Measurements from ENCODE around the gene SCGB2B2. TPM values are rescaled to one million over a fixed set of nuclear protein-coding genes. Genes with fewer than 3 reads are reported as not detected.
"Not testable (repeated sequence)": the region's sequence is repeated elsewhere in the genome, so short reads cannot be mapped to it uniquely, and the experiment has no call there.

Gene SCGB2B2
- total and polyA plus RNA-seq, 7 experiments from 2014 or later = 0.15 to 0.95 (median 0.79) TPM; not detected in 1

GRCh38 chr19:34687348-34687747, 10.4 kb upstream of the SCGB2B2 start:
- H3K9me3 ChIP-seq (ENCODE audit: control insufficient read depth in 2 of 3, low read length in 3 of 3) = peaks cover 6 to 44% (median 34%) of the 10 kb centered on the region in 3 experiments
- H3K36me3 ChIP-seq (ENCODE audit: control insufficient read depth in 2 of 3, insufficient read depth in 3 of 3, low read length in 3 of 3) = peaks cover 11 to 24% (median 14%) of the 10 kb centered on the region in 3 experiments
- DNase-seq = no peak
- ChIA-PET CTCF (no interaction called here), POLR2A (no interaction called here)
- H3K4me3 Mint-ChIP-seq = no peak overlapping the region
- peaks cover 28 to 64% (median 31%) of the 10 kb centered on the region in 5 donors for H3K36me3 Mint-ChIP-seq
- peaks cover 9 to 100% (median 62%) of the 10 kb centered on the region in 11 donors for H3K9me3 Mint-ChIP-seq
- no peak overlapping the region for H3K4me3 ChIP-seq (ENCODE audit: low read length)
- H3K27me3 ChIP-seq (ENCODE audit: control insufficient read depth in 2 of 2, insufficient read depth in 2 of 2, low read length in 2 of 2) = no peaks in the 10 kb centered on the region
- peaks cover 0 to 24% (median 13%) of the 10 kb centered on the region in 5 donors for H3K27me3 Mint-ChIP-seq
- intact Hi-C loops (cut with micrococcal nuclease) = no loop called here
- H3K4me1 ChIP-seq (ENCODE audit: control insufficient read depth in 2 of 2, insufficient read depth in 2 of 2, low read length in 2 of 2) = no peaks in the 10 kb centered on the region
- ATAC-seq = no peak
- H3K27ac Mint-ChIP-seq = no peak overlapping the region
- no peak overlapping the region for H3K27ac ChIP-seq (ENCODE audit: low read depth, low read length)
- no peaks in the 10 kb centered on the region for H3K4me1 Mint-ChIP-seq

- H3K27me3 Mint-ChIP-seq = peaks cover 0 to 16% (median 8%) of the 10 kb centered on the region in 5 donors
- Histone ChIP-seq H3K4me1 (ENCODE audit: control insufficient read depth in 2 of 2, insufficient read depth in 2 of 2, low read length in 2 of 2) (no peaks in the 10 kb centered on the region), H3K9me3 (ENCODE audit: control insufficient read depth in 2 of 3, low read length in 3 of 3) (peaks cover 6 to 50% (median 40%) of the 10 kb centered on the region in 3 experiments), H3K4me3 (ENCODE audit: low read length) (no peak overlapping the region), H3K27ac (ENCODE audit: low read depth, low read length) (no peak overlapping the region), H3K36me3 (ENCODE audit: control insufficient read depth in 2 of 3, insufficient read depth in 3 of 3, low read length in 3 of 3) (peaks cover 11 to 32% (median 14%) of the 10 kb centered on the region in 3 experiments), H3K27me3 (ENCODE audit: control insufficient read depth in 2 of 2, insufficient read depth in 2 of 2, low read length in 2 of 2) (no peaks in the 10 kb centered on the region)
- peaks cover 32 to 64% (median 40%) of the 10 kb centered on the region in 5 donors for H3K36me3 Mint-ChIP-seq
- H3K4me3 Mint-ChIP-seq = no peak overlapping the region
- H3K4me1 Mint-ChIP-seq = no peaks in the 10 kb centered on the region
- ChIA-PET CTCF (no interaction called here), POLR2A (no interaction called here)
- no peak overlapping the region for H3K27ac Mint-ChIP-seq
- ATAC-seq = no peak
- DNase-seq = no peak
- intact Hi-C loops (cut with micrococcal nuclease) = no loop called here
- peaks cover 9 to 100% (median 64%) of the 10 kb centered on the region in 11 donors for H3K9me3 Mint-ChIP-seq
Measured at GRCh38 chr19:34686455-34686854, 9.5 kb upstream of the SCGB2B2 start.

GRCh38 chr19:34685266-34685665, 8.3 kb upstream of the SCGB2B2 start:
- H3K27me3 ChIP-seq (ENCODE audit: control insufficient read depth in 2 of 2, insufficient read depth in 2 of 2, low read length in 2 of 2); H3K27ac Mint-ChIP-seq; H3K4me3 ChIP-seq (ENCODE audit: low read length); H3K27ac ChIP-seq (ENCODE audit: low read depth, low read length); CTCF ChIA-PET; H3K4me1 Mint-ChIP-seq; H3K27me3 Mint-ChIP-seq; H3K4me3 Mint-ChIP-seq; H3K4me1 ChIP-seq (ENCODE audit: control insufficient read depth in 2 of 2, insufficient read depth in 2 of 2, low read length in 2 of 2); intact Hi-C loops (cut with micrococcal nuclease); DNase-seq; ATAC-seq; POLR2A ChIA-PET: not testable (repeated sequence)
- Histone ChIP-seq H3K36me3 (ENCODE audit: control insufficient read depth in 2 of 3, insufficient read depth in 3 of 3, low read length in 3 of 3) (peaks cover 11 to 41% (median 14%) of the 10 kb centered on the region in 3 experiments), H3K9me3 (ENCODE audit: control insufficient read depth in 2 of 3, low read length in 3 of 3) (peaks cover 6 to 53% (median 39%) of the 10 kb centered on the region in 3 experiments)
- Mint-ChIP-seq H3K36me3 (peaks cover 28 to 68% (median 50%) of the 10 kb centered on the region in 5 donors), H3K9me3 (peaks cover 5 to 98% (median 63%) of the 10 kb centered on the region in 11 donors)

- H3K4me3 ChIP-seq (ENCODE audit: low read length) = no peak overlapping the region
- ATAC-seq (no peak), DNase-seq (no peak)
- POLR2A ChIA-PET = no interaction called here
- peaks cover 34 to 81% (median 67%) of the 10 kb centered on the region in 5 donors for H3K36me3 Mint-ChIP-seq
- H3K27ac ChIP-seq (ENCODE audit: low read depth, low read length) = no peak overlapping the region
- peaks cover 6 to 86% (median 57%) of the 10 kb centered on the region in 11 donors for H3K9me3 Mint-ChIP-seq
- H3K27me3 ChIP-seq (ENCODE audit: control insufficient read depth in 2 of 2, insufficient read depth in 2 of 2, low read length in 2 of 2) = no peaks in the 10 kb centered on the region
- CTCF ChIA-PET = no interaction called here
- H3K9me3 ChIP-seq (ENCODE audit: control insufficient read depth in 2 of 3, low read length in 3 of 3) = peaks cover 3 to 29% (median 27%) of the 10 kb centered on the region in 3 experiments
- H3K4me1 Mint-ChIP-seq = peaks cover 10 to 42% (median 28%) of the 10 kb centered on the region in 7 donors
- no peak overlapping the region for H3K27ac Mint-ChIP-seq
- H3K27me3 Mint-ChIP-seq = peaks cover 0 to 5% (median 0%) of the 10 kb centered on the region in 5 donors
- peak overlapping the region in 1 of 10 donors; percentile 29 for H3K4me3 Mint-ChIP-seq
- H3K4me1 ChIP-seq (ENCODE audit: control insufficient read depth in 2 of 2, insufficient read depth in 2 of 2, low read length in 2 of 2) = peaks cover 10 to 11% of the 10 kb centered on the region in 2 donors
- intact Hi-C loops (cut with micrococcal nuclease) = no loop called here
- peaks cover 18 to 57% (median 21%) of the 10 kb centered on the region in 3 experiments for H3K36me3 ChIP-seq (ENCODE audit: control insufficient read depth in 2 of 3, insufficient read depth in 3 of 3, low read length in 3 of 3)
Measured at GRCh38 chr19:34681478-34681877, 4.5 kb upstream of the SCGB2B2 start.

- Histone ChIP-seq H3K27me3 (ENCODE audit: control insufficient read depth in 2 of 2, insufficient read depth in 2 of 2, low read length in 2 of 2) (no peaks in the 10 kb centered on the region), H3K27ac (ENCODE audit: low read depth, low read length) (no peak overlapping the region), H3K9me3 (ENCODE audit: control insufficient read depth in 2 of 3, low read length in 3 of 3) (peaks cover 0 to 9% (median 9%) of the 10 kb centered on the region in 3 experiments), H3K36me3 (ENCODE audit: control insufficient read depth in 2 of 3, insufficient read depth in 3 of 3, low read length in 3 of 3) (peaks cover 13 to 42% (median 17%) of the 10 kb centered on the region in 3 experiments), H3K4me1 (ENCODE audit: control insufficient read depth in 2 of 2, insufficient read depth in 2 of 2, low read length in 2 of 2) (peaks cover 14 to 15% of the 10 kb centered on the region in 2 donors), H3K4me3 (ENCODE audit: low read length) (peak overlapping the region; percentile 93)
- peaks cover 20 to 56% (median 35%) of the 10 kb centered on the region in 7 donors for H3K4me1 Mint-ChIP-seq
- H3K9me3 Mint-ChIP-seq = peaks cover 6 to 60% (median 33%) of the 10 kb centered on the region in 11 donors
- ChIA-PET POLR2A (interaction anchor here (0.6 to 2.5 kb wide), 4 partner anchors 55 to 869 kb away, joined by 3 to 17 read pairs (median 3); partner anchors contain the start of gene ZNF181), CTCF (no interaction called here)
- DNase-seq (no peak), ATAC-seq (no peak)
- intact Hi-C loops (cut with micrococcal nuclease) = loop anchor here (5.0 kb wide), 6 partner anchors 284 to 1501 kb away; partner anchors contain the start of genes CEBPG (in 1 of the 2), FXYD7 (in 1 of the 2), LIN37 (in 1 of the 2) and LSM14A (in 1 of the 2)
- peaks cover 9 to 15% (median 12%) of the 10 kb centered on the region in 5 donors for H3K27me3 Mint-ChIP-seq
- peak overlapping the region; percentile 92 to 99 (median 96) for H3K4me3 Mint-ChIP-seq
- H3K36me3 Mint-ChIP-seq = peaks cover 31 to 67% (median 61%) of the 10 kb centered on the region in 5 donors
- peak overlapping the region; percentile 82 to 100 (median 99) for H3K27ac Mint-ChIP-seq
Measured at GRCh38 chr19:34678421-34678820, 1.5 kb upstream of the SCGB2B2 start.

- Histone ChIP-seq H3K4me3 (ENCODE audit: low read length) (peak overlapping the region; percentile 93), H3K4me1 (ENCODE audit: control insufficient read depth in 2 of 2, insufficient read depth in 2 of 2, low read length in 2 of 2) (peaks cover 14 to 15% of the 10 kb centered on the region in 2 donors), H3K36me3 (ENCODE audit: control insufficient read depth in 2 of 3, insufficient read depth in 3 of 3, low read length in 3 of 3) (peaks cover 11 to 40% (median 13%) of the 10 kb centered on the region in 3 experiments), H3K27me3 (ENCODE audit: control insufficient read depth in 2 of 2, insufficient read depth in 2 of 2, low read length in 2 of 2) (no peaks in the 10 kb centered on the region), H3K27ac (ENCODE audit: low read depth, low read length) (peak overlapping the region; percentile 80), H3K9me3 (ENCODE audit: control insufficient read depth in 2 of 3, low read length in 3 of 3) (peaks cover 0 to 9% (median 9%) of the 10 kb centered on the region in 3 experiments)
- H3K4me3 Mint-ChIP-seq = peak overlapping the region; percentile 92 to 99 (median 96)
- ChIA-PET POLR2A (interaction anchor here (0.8 to 2.5 kb wide), 6 partner anchors 56 to 1537 kb away, joined by 3 to 17 read pairs (median 4); partner anchors contain the start of genes ZNF146, ZNF181, ZNF565 and ZNF792), CTCF (interaction anchor here (0.6 to 0.7 kb wide), 2 partner anchors 15 to 39 kb away, joined by 3 read pairs; no protein-coding TSS in a partner anchor)
- peaks cover 9 to 18% (median 12%) of the 10 kb centered on the region in 5 donors for H3K27me3 Mint-ChIP-seq
- peaks cover 20 to 56% (median 35%) of the 10 kb centered on the region in 7 donors for H3K4me1 Mint-ChIP-seq
- peaks cover 6 to 56% (median 31%) of the 10 kb centered on the region in 11 donors for H3K9me3 Mint-ChIP-seq
- intact Hi-C loops (cut with micrococcal nuclease) = loop anchor here (5.0 kb wide), 6 partner anchors 284 to 1501 kb away; partner anchors contain the start of genes CEBPG (in 1 of the 2), FXYD7 (in 1 of the 2), LIN37 (in 1 of the 2) and LSM14A (in 1 of the 2)
- peaks cover 29 to 64% (median 59%) of the 10 kb centered on the region in 5 donors for H3K36me3 Mint-ChIP-seq
- peak overlapping the region; percentile 94 to 100 (median 99) for H3K27ac Mint-ChIP-seq
- ATAC-seq (no peak), DNase-seq (no peak)
Measured at GRCh38 chr19:34678085-34678412, 1.1 kb upstream of the SCGB2B2 start.

Data from naive thymus-derived CD4-positive, alpha-beta T cell (primary cell).